HG02884 (cell line): Measurements from ENCODE around the gene RARS1.
A peak's percentile ranks its signal among the peaks of the same experiment; 100 is the strongest.
"Not testable (repeated sequence)": the region's sequence is repeated elsewhere in the genome, so short reads cannot be mapped to it uniquely, and the experiment has no call there.

ENCODE experiments used
- ATAC-seq: cut with Tn5 transposase; IDR thresholded peaks from one replicate; pipeline ENCODE4 v1.9.1; 2021; ENCODE audit warnings: mild to moderate bottlenecking, moderate library complexity; ENCODE audit not compliant: unreplicated experiment

RARS1 gene

GRCh38 chr5:168480601-168481000 lies 5.7 kb upstream of the RARS1 start:
- ATAC-seq = no peak

- ATAC-seq = peak; percentile 90
Measured at GRCh38 chr5:168481330-168481788, 4.9 kb upstream of the RARS1 start.

GRCh38 chr5:168482361-168482760 lies 3.9 kb upstream of the RARS1 start:
- ATAC-seq = no peak

- ATAC-seq = no peak
Measured at GRCh38 chr5:168489059-168489458, 2.8 kb downstream of the RARS1 start.

- no peak for ATAC-seq
Measured at GRCh38 chr5:168494057-168494555, 7.8 kb downstream of the RARS1 start.

GRCh38 chr5:168502563-168503237 lies 16.4 kb downstream of the RARS1 start:
- no peak for ATAC-seq

- no peak for ATAC-seq
Measured at GRCh38 chr5:168513861-168514428, 27.7 kb downstream of the RARS1 start.

GRCh38 chr5:168525856-168526255 lies 39.6 kb downstream of the RARS1 start:
- no peak for ATAC-seq

- ATAC-seq = no peak
Measured at GRCh38 chr5:168527756-168528295, 41.6 kb downstream of the RARS1 start.

- ATAC-seq = no peak
Measured at GRCh38 chr5:168528521-168529373, 42.5 kb downstream of the RARS1 start, which contains the start of gene FBLL1. Gene FBLL1 (plus strand): TSS chr5:168529305. CDS start chr5:168529505, 200 bp downstream.

- ATAC-seq = no peak
Measured at GRCh38 chr5:168529374-168530234, 43.3 kb downstream of the RARS1 start.

- ATAC-seq = no peak
Measured at GRCh38 chr5:168530621-168531150, 44.4 kb downstream of the RARS1 start.

- no peak for ATAC-seq
Measured at GRCh38 chr5:168531191-168531590, 44.9 kb downstream of the RARS1 start.

- ATAC-seq = no peak
Measured at GRCh38 chr5:168531987-168532864, 46.0 kb downstream of the RARS1 start.

GRCh38 chr5:168534351-168534750 lies 48.1 kb downstream of the RARS1 start:
- ATAC-seq = not testable (repeated sequence)

- no peak for ATAC-seq
Measured at GRCh38 chr5:168537176-168537575, 50.9 kb downstream of the RARS1 start.

GRCh38 chr5:168549554-168549953 lies 63.3 kb downstream of the RARS1 start:
- no peak for ATAC-seq

- no peak for ATAC-seq
Measured at GRCh38 chr5:168550656-168551055, 64.4 kb downstream of the RARS1 start.

GRCh38 chr5:168552146-168552545 lies 65.9 kb downstream of the RARS1 start:
- ATAC-seq = no peak
